Endothelial cell of umbilical vein (primary cell): ENCODE data around the gene FIBCD1. TPM values are rescaled to one million over a fixed set of nuclear protein-coding genes. Genes with fewer than 3 reads are reported as not detected.

ENCODE experiments used
- BruUV-seq: library from RNA; stranded (reverse); fragments of 400-500 nt; replicated peaks from 2 replicates; lab custom pipeline; 2021; lab: Mats Ljungman, UMichigan
- CTCF ChIA-PET: fragments of 300-600, 350-600 bp; sonication (Branson Sonifier 250); formaldehyde crosslinking; loops from one replicate; lab custom pipeline; 2021; ENCODE audit warnings: antibody characterized with exemption, inconsistent platforms; lab: Charles Lee
- POLR2A ChIA-PET: fragments of 300-600, 350-600 bp; sonication (Branson Sonifier 250); formaldehyde crosslinking; loops from one replicate; lab custom pipeline; 2021; ENCODE audit warnings: antibody characterized with exemption, inconsistent platforms; lab: Charles Lee
- DNase-seq: peaks from one replicate; pipeline ENCODE4 v3.0.0-alpha.2; 2011; ENCODE audit warnings: low read depth, low spot score
- FAIRE-seq: peaks from 2 replicates; lab custom pipeline; 2011; peaks lifted over from hg19 to GRCh38; lab: Jason Lieb, UNC
- H2AFZ ChIP-seq: 2 replicates; pipeline ENCODE4 v1.6.0; 2012; ENCODE audit warnings: low read depth, low read length, control low read depth, inconsistent platforms
- H3K27ac ChIP-seq: 2 replicates; pipeline ENCODE4 v1.5.1; 2011; ENCODE audit warnings: low read depth, mild to moderate bottlenecking, control low read depth, low read length, moderate library complexity; ENCODE audit not compliant: insufficient read depth
- H3K27me3 ChIP-seq, 2 experiments: 2 replicates each; pipeline versions ENCODE4 v1.6.0 to v1.6.1; 2011; ENCODE audit warnings: low read length in 2 of 2, mixed read lengths in 1 of 2; ENCODE audit not compliant: control insufficient read depth in 2 of 2, insufficient read depth in 2 of 2
- H3K36me3 ChIP-seq, 2 experiments: 2 replicates in 1 of 2; 3 replicates in 1 of 2; pipeline ENCODE4 v1.5.1; 2011; ENCODE audit warnings: low read length in 2 of 2, mild to moderate bottlenecking in 1 of 2, moderate library complexity in 1 of 2; ENCODE audit not compliant: control insufficient read depth in 2 of 2, insufficient read depth in 2 of 2; ENCODE audit errors: extremely low read depth in 1 of 2
- H3K4me1 ChIP-seq: 3 replicates; pipeline ENCODE4 v1.5.1; 2011; ENCODE audit warnings: mild to moderate bottlenecking, low read length; ENCODE audit not compliant: control insufficient read depth, insufficient read depth; ENCODE audit errors: extremely low read depth
- H3K4me2 ChIP-seq: 2 replicates; pipeline ENCODE4 v1.6.1; 2011; ENCODE audit warnings: low read length, control low read depth, mixed read lengths; ENCODE audit not compliant: insufficient read depth
- H3K4me3 ChIP-seq, 3 experiments: fragments of 200-600 bp in 1 of 3; sonication (generic), shearing (Covaris generic) in 1 of 3; replicated peaks in 1 of 3; 2 replicates each; pipeline ENCODE4 v1.5.1; 2011 to 2016; ENCODE audit warnings: control low read depth in 3 of 3, low read length in 3 of 3, mild to moderate bottlenecking in 2 of 3, inconsistent platforms in 1 of 3, low read depth in 1 of 3, moderate library complexity in 1 of 3; ENCODE audit not compliant: insufficient read depth in 1 of 3
- H3K79me2 ChIP-seq: 2 replicates; pipeline ENCODE4 v1.6.0; 2012; ENCODE audit warnings: low read length, inconsistent platforms; ENCODE audit not compliant: control insufficient read depth, insufficient read depth
- H3K9ac ChIP-seq: replicated peaks from 2 replicates; pipeline ENCODE3; 2011; ENCODE audit warnings: low read length, control low read depth; ENCODE audit not compliant: insufficient read depth; ENCODE audit errors: extremely low read depth
- H3K9me1 ChIP-seq: replicated peaks from 3 replicates; pipeline ENCODE4 v1.6.0; 2011; ENCODE audit warnings: mild to moderate bottlenecking, low read length; ENCODE audit not compliant: control insufficient read depth, insufficient read depth; ENCODE audit errors: extremely low read depth
- H3K9me3 ChIP-seq: replicated peaks from 2 replicates; pipeline ENCODE4 v1.5.1; 2012; ENCODE audit warnings: low read length, inconsistent platforms; ENCODE audit not compliant: control insufficient read depth, insufficient read depth
- H4K20me1 ChIP-seq: replicated peaks from 2 replicates; pipeline ENCODE3; 2011; ENCODE audit warnings: mild to moderate bottlenecking, low read length; ENCODE audit not compliant: control insufficient read depth, insufficient read depth; ENCODE audit errors: extremely low read depth
- CTCF ChIP-seq, 2 donors: IDR thresholded peaks; 1 replicate in 1 of 2; 2 replicates in 1 of 2; pipeline ENCODE4 v1.5.1; 2011; ENCODE audit warnings: low read length in 2 of 2, mild to moderate bottlenecking in 2 of 2, moderate library complexity in 2 of 2, control low read depth in 1 of 2, inconsistent platforms in 1 of 2, low read depth in 1 of 2; ENCODE audit not compliant: insufficient read depth in 1 of 2; ENCODE audit errors: extremely low read depth in 1 of 2
- EZH2 ChIP-seq: IDR thresholded peaks from 2 replicates; pipeline ENCODE4 v1.6.1; 2012; ENCODE audit warnings: borderline replicate concordance, low read depth, mild to moderate bottlenecking, moderate library complexity, low read length, inconsistent platforms; ENCODE audit not compliant: severe bottlenecking
- FOS ChIP-seq: IDR thresholded peaks from 2 replicates; pipeline ENCODE4 v1.6.1; 2011; ENCODE audit warnings: mild to moderate bottlenecking, low read length, moderate library complexity, borderline replicate concordance; ENCODE audit not compliant: insufficient read depth
- GATA2 ChIP-seq: IDR thresholded peaks from 2 replicates; pipeline ENCODE4 v1.7.0; 2011; ENCODE audit warnings: low read depth, mild to moderate bottlenecking, moderate library complexity, mixed read lengths, low read length; ENCODE audit not compliant: insufficient read length, insufficient read depth
- JUN ChIP-seq: IDR thresholded peaks from 2 replicates; pipeline ENCODE4 v1.6.1; 2011; ENCODE audit warnings: borderline replicate concordance, low read depth; ENCODE audit not compliant: insufficient read length, insufficient read depth
- MAX ChIP-seq: IDR thresholded peaks from 2 replicates; pipeline ENCODE4 v1.6.1; 2011; ENCODE audit not compliant: insufficient read depth, insufficient read length
- MYC ChIP-seq: IDR thresholded peaks from one replicate; pipeline ENCODE4 v1.6.1; 2011; ENCODE audit warnings: mild to moderate bottlenecking, low read depth, low read length
- POLR2A ChIP-seq: IDR thresholded peaks from 2 replicates; pipeline ENCODE4 v1.6.1; 2012; ENCODE audit warnings: low read depth, mild to moderate bottlenecking, control low read depth, low read length
- POLR2AphosphoS5 ChIP-seq: IDR thresholded peaks from 2 replicates; pipeline ENCODE4 v1.6.1; 2012; ENCODE audit warnings: low read depth, mild to moderate bottlenecking, control low read depth, low read length, moderate library complexity; ENCODE audit not compliant: insufficient read depth
- dilution Hi-C: fragments of 300-500 bp; cut with MboI; formaldehyde crosslinking; loops from one replicate; pipeline ENCODE4 v1.15.0; 2019; ENCODE audit warnings: low sequenced_read_pairs; ENCODE audit not compliant: extremely low pct_ligation_motif_present
- intact Hi-C: fragments of 100-400 bp; cut with micrococcal nuclease; formaldehyde crosslinking; loops from one replicate; pipeline ENCODE4 v1.10.0; 2022
- polyA plus RNA-seq, 4 experiments: library from polyadenylated mRNA; depleted of rRNA in 3 of 4; stranded (reverse) in 3 of 4; unstranded in 1 of 4; fragments of >200 nt; gene quantifications; 2 replicates each; pipeline versions ENCODE4 v1.2.1 to v1.2.3, GENCODE V29; 2011 to 2012; ENCODE audit warnings: missing spikeins in 1 of 4
- total RNA-seq: library from RNA; stranded (reverse); gene quantifications from 2 replicates; pipeline ENCODE4 v1.2.3, GENCODE V29; 2021

Gene FIBCD1
- total and polyA plus RNA-seq, 2 donors (not counting 3 experiments of a cell fraction or from before 2014, with no cell fraction given) = 0.14 TPM; not detected in 1

- intact Hi-C loops (no loop called here), dilution Hi-C loops (no loop called here)
- no TSS peak for BruUV-seq
- no peak overlapping the region for H3K27ac ChIP-seq
- DNase-seq = no peak
- ChIA-PET POLR2A (interaction anchor here (0.5 kb wide), 1 partner anchor 149 kb away, joined by 8 read pairs; no protein-coding TSS in a partner anchor), CTCF (interaction anchor here (1.0 kb wide), 1 partner anchor 18 kb away, joined by 3 read pairs; no protein-coding TSS in a partner anchor)
- H3K27me3 ChIP-seq = no peaks in the 10 kb centered on the region
- H3K9me1 ChIP-seq = no peaks in the 10 kb centered on the region
- no peaks in the 10 kb centered on the region for H3K4me1 ChIP-seq
- no peaks in the 10 kb centered on the region for H3K79me2 ChIP-seq
- no peak for FAIRE-seq
- H3K36me3 ChIP-seq = peaks cover 2 to 5% of the 10 kb centered on the region in 2 experiments
- H3K9me3 ChIP-seq = no peaks in the 10 kb centered on the region
- H4K20me1 ChIP-seq = no peaks in the 10 kb centered on the region
- TF ChIP-seq GATA2 (no peak), MYC (no peak), POLR2AphosphoS5 (no peak), JUN (no peak), CTCF (IDR thresholded peaks at IDR 0.05; ENCODE audit: extremely low read depth in 1 of 2, insufficient read depth in 1 of 2, low read depth in 1 of 2, low read length in 2 of 2) (no peak), FOS (no peak), EZH2 (no peak), MAX (no peak), POLR2A (no peak)
- no peak overlapping the region for H3K4me2 ChIP-seq
- H2AFZ ChIP-seq = no peak overlapping the region
- H3K4me3 ChIP-seq = no peak overlapping the region
- no peak overlapping the region for H3K9ac ChIP-seq
Measured at GRCh38 chr9:130897848-130898551, 41.0 kb downstream of the FIBCD1 start.
